GM06990 (cell line): ENCODE results near the gene VPS26C.

ENCODE experiments used
- DNase-seq: peaks from one replicate; pipeline ENCODE4 v3.0.0-alpha.2; 2011; ENCODE audit not compliant: insufficient read length; ENCODE audit errors: extremely low read depth
- H3K27me3 ChIP-seq: replicated peaks from 2 replicates; pipeline ENCODE4 v1.6.0; 2011; ENCODE audit warnings: low read length; ENCODE audit not compliant: control insufficient read depth, insufficient read depth
- H3K36me3 ChIP-seq: 2 replicates; pipeline ENCODE4 v1.5.1; 2011; ENCODE audit warnings: low read length; ENCODE audit not compliant: control insufficient read depth, insufficient read depth
- H3K4me3 ChIP-seq: replicated peaks from 2 replicates; pipeline ENCODE4 v1.5.1; 2011; ENCODE audit warnings: low read depth, mild to moderate bottlenecking, control low read depth, low read length
- CTCF ChIP-seq: IDR thresholded peaks from 2 replicates; pipeline ENCODE4 v1.5.1; 2011; ENCODE audit warnings: low read length, control low read depth, mild to moderate bottlenecking, inconsistent platforms; ENCODE audit not compliant: insufficient read depth, poor library complexity, severe bottlenecking

The VPS26C gene

GRCh38 chr21:37249112-37249904, 17.8 kb downstream of the VPS26C start:
- no peaks in the 10 kb centered on the region for H3K27me3 ChIP-seq
- no peak for TF ChIP-seq CTCF
- no peaks in the 10 kb centered on the region for H3K36me3 ChIP-seq
- no peak for DNase-seq
- H3K4me3 ChIP-seq = no peak overlapping the region

- no peak for TF ChIP-seq CTCF
- H3K36me3 ChIP-seq = no peaks in the 10 kb centered on the region
- DNase-seq = no peak
- H3K4me3 ChIP-seq = no peak overlapping the region
- H3K27me3 ChIP-seq = no peaks in the 10 kb centered on the region
Observed at GRCh38 chr21:37248298-37248697, 18.8 kb downstream of the VPS26C start.

GRCh38 chr21:37245151-37245550, 22.0 kb downstream of the VPS26C start:
- no peak for DNase-seq
- Histone ChIP-seq H3K4me3 (no peak overlapping the region), H3K27me3 (no peaks in the 10 kb centered on the region), H3K36me3 (peaks cover 2% of the 10 kb centered on the region; the same call in 1 of the 2 replicates)
- TF ChIP-seq CTCF = no peak

GRCh38 chr21:37244501-37245095, 22.5 kb downstream of the VPS26C start:
- H3K36me3 ChIP-seq = peaks cover 2% of the 10 kb centered on the region; the same call in 1 of the 2 replicates
- DNase-seq = no peak
- no peak for TF ChIP-seq CTCF
- H3K4me3 ChIP-seq = no peak overlapping the region
- no peaks in the 10 kb centered on the region for H3K27me3 ChIP-seq

- H3K36me3 ChIP-seq = peaks cover 3% of the 10 kb centered on the region
- no peak for TF ChIP-seq CTCF
- no peaks in the 10 kb centered on the region for H3K27me3 ChIP-seq
- no peak for DNase-seq
- no peak overlapping the region for H3K4me3 ChIP-seq
Observed at GRCh38 chr21:37243961-37244360, 23.2 kb downstream of the VPS26C start.

- H3K36me3 ChIP-seq = peaks cover 6% of the 10 kb centered on the region
- H3K27me3 ChIP-seq = no peaks in the 10 kb centered on the region
- TF ChIP-seq CTCF = no peak
- no peak overlapping the region for H3K4me3 ChIP-seq
- no peak for DNase-seq
Observed at GRCh38 chr21:37241426-37241825, 25.7 kb downstream of the VPS26C start.
